PFSK-1 (cell line): Measurements from ENCODE around the gene TAC4.

ENCODE experiments used
- POLR2AphosphoS5 ChIP-seq: IDR thresholded peaks from 2 replicates; pipeline ENCODE4 v1.6.1; 2012; ENCODE audit warnings: low read depth, mild to moderate bottlenecking, control low read depth, low read length, moderate library complexity
- SIN3A ChIP-seq: IDR thresholded peaks from 2 replicates; pipeline ENCODE4 v1.6.1; 2012; ENCODE audit warnings: mild to moderate bottlenecking, low read length, moderate library complexity, borderline replicate concordance; ENCODE audit not compliant: insufficient read depth
- TF ChIP-seq, protein P1 (sequence below), 2 experiments: IDR thresholded peaks; 2 replicates each; pipeline versions ENCODE4 v1.6.1 to v1.8.0; 2011 to 2012; ENCODE audit warnings: low read depth in 2 of 2, low read length in 2 of 2, control low read depth in 1 of 2, inconsistent platforms in 1 of 2, mild to moderate bottlenecking in 1 of 2, moderate library complexity in 1 of 2; ENCODE audit not compliant: insufficient read depth in 1 of 2

DNA sequence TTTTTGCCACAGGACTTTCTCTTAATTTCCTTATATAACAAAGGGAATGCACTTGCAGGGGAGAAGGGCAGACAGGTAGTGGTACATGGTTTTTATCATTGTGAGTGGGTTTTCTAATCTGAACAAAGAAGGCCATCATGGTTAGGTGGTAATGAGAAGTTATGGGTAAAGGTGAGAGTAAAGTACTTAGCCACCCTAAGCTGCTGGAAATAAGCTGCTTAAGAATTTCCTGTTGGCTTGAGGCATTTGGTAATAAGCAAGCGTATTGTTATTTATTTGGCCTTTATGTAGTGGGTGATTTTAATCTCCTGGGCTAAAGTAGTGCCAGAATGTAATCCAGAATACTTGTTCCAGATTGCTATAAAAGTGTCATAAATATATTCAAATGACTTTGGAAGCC is 27.1 kb downstream of the TAC4 start:
- no peak for TF ChIP-seq POLR2AphosphoS5
- TF ChIP-seq, protein P1, sequence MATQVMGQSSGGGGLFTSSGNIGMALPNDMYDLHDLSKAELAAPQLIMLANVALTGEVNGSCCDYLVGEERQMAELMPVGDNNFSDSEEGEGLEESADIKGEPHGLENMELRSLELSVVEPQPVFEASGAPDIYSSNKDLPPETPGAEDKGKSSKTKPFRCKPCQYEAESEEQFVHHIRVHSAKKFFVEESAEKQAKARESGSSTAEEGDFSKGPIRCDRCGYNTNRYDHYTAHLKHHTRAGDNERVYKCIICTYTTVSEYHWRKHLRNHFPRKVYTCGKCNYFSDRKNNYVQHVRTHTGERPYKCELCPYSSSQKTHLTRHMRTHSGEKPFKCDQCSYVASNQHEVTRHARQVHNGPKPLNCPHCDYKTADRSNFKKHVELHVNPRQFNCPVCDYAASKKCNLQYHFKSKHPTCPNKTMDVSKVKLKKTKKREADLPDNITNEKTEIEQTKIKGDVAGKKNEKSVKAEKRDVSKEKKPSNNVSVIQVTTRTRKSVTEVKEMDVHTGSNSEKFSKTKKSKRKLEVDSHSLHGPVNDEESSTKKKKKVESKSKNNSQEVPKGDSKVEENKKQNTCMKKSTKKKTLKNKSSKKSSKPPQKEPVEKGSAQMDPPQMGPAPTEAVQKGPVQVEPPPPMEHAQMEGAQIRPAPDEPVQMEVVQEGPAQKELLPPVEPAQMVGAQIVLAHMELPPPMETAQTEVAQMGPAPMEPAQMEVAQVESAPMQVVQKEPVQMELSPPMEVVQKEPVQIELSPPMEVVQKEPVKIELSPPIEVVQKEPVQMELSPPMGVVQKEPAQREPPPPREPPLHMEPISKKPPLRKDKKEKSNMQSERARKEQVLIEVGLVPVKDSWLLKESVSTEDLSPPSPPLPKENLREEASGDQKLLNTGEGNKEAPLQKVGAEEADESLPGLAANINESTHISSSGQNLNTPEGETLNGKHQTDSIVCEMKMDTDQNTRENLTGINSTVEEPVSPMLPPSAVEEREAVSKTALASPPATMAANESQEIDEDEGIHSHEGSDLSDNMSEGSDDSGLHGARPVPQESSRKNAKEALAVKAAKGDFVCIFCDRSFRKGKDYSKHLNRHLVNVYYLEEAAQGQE (IDR thresholded peaks at IDR 0.05; ENCODE audit: insufficient read depth in 1 of 2, low read depth in 2 of 2, low read length in 2 of 2): no peak
- no peak for TF ChIP-seq SIN3A
